Measurements from ENCODE around the gene KRTAP4-6. TPM values are rescaled to one million over a fixed set of nuclear protein-coding genes. Genes with fewer than 3 reads are reported as not detected.
A peak's percentile ranks its signal among the peaks of the same experiment; 100 is the strongest.
"Not testable (repeated sequence)": the region's sequence is repeated elsewhere in the genome, so short reads cannot be mapped to it uniquely, and the experiment has no call there.

KRTAP4-6 gene
- total and polyA plus RNA-seq, 2 of the 13 experiments (the other 11 are each of a cell fraction or from before 2014, with no cell fraction given) = not detected

DNA sequence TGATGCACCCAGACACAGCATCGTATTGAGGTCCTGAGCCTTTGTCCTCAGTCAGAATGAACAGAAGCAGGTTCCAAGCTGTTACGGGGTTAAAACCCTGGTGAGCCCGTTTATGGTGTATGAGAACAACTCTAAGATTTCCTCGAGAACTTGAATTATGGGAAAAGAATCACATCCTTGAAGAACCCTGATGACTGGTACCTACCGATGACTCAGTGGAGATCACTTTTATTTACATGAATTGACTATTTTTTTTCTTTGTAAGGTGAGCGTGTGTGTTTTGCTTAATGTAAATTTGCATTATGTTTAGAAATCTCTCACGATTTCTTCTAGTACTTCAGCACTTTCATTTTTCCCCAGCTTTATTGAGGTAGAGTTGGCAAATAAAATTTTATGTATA lies 23.5 kb upstream of the KRTAP4-6 start (continued):
- no peak for TF ChIP-seq ZNF562 (CRISPR knock-in tag; IDR thresholded peaks at IDR 0.05; ENCODE audit: borderline replicate concordance)
- TF ChIP-seq DBP (CRISPR knock-in tag; IDR thresholded peaks at IDR 0.05; ENCODE audit: not compliant biosample characterization) = no peak
- no peak for TF ChIP-seq KLF6 (CRISPR knock-in tag; IDR thresholded peaks at IDR 0.05)
- TF ChIP-seq ARNTL (CRISPR knock-in tag; IDR thresholded peaks at IDR 0.05) = no peak
- TF ChIP-seq FOXP4 (CRISPR knock-in tag; IDR thresholded peaks at IDR 0.05) = no peak
- TF ChIP-seq ZNF281 (CRISPR knock-in tag; IDR thresholded peaks at IDR 0.05; ENCODE audit: borderline replicate concordance) = no peak
- no peak for TF ChIP-seq TGIF2 (CRISPR knock-in tag; IDR thresholded peaks at IDR 0.05)

- intact Hi-C loops (cut with micrococcal nuclease; ENCODE audit: unreplicated experiment) (no loop called here), in situ Hi-C loops (cut with HindIII; ENCODE audit: extremely low pct_ligation_motif_present, low pct_unique_long_range_greater_than_20kb) (no loop called here)
- Histone ChIP-seq H3K27ac (ENCODE audit: extremely low read length, insufficient read depth, low read length) (no peak within 1 kb of the TSS), H3K4me1 (ENCODE audit: insufficient read depth, low read length) (no peaks in the 10 kb centered on the region), H3K4me2 (ENCODE audit: low read depth, low read length) (no peak within 1 kb of the TSS), H3K36me3 (replicated peaks in 1 of 2; ENCODE audit: control insufficient read depth in 1 of 2, insufficient read depth in 2 of 2, low read length in 2 of 2) (no peaks in the 10 kb centered on the region), H3K4me3 (replicated peaks in 1 of 3; ENCODE audit: insufficient read depth in 1 of 3, low read depth in 2 of 3, low read length in 3 of 3) (no peak within 1 kb of the TSS), H3K9me3 (ENCODE audit: low read length) (no peaks in the 10 kb centered on the region), H2AFZ (ENCODE audit: low read length) (no peak within 1 kb of the TSS), H4K20me1 (ENCODE audit: insufficient read depth, low read length) (no peaks in the 10 kb centered on the region), H3K27me3 (ENCODE audit: control insufficient read depth in 1 of 2, insufficient read depth in 2 of 2, low read length in 2 of 2) (peaks cover 2 to 3% of the 10 kb centered on the region in 2 experiments; a peak in 1 of 5 replicates), H3K9ac (ENCODE audit: insufficient read depth, low read depth, low read length) (no peak within 1 kb of the TSS), H3K79me2 (ENCODE audit: insufficient read depth, low read length) (no peaks in the 10 kb centered on the region)
- FAIRE-seq (no peak), DNase-seq (ENCODE audit: low spot score) (no peak), ATAC-seq (no peak)
- 0% methylated on average over 1 of the region's 1 CpG for WGBS (ENCODE audit: low lambda C conversion rate)
- ChIA-PET POLR2A (no interaction called here), CTCF (ENCODE audit: low intra/inter-chr PET ratio, low total read pairs) (no interaction called here)
- TF ChIP-seq MAFF (IDR thresholded peaks at IDR 0.05; ENCODE audit: low read depth, low read length) (peak; percentile 26; the same call in 1 of the 2 replicates), ELF4 (CRISPR knock-in tag; IDR thresholded peaks at IDR 0.05; ENCODE audit: borderline replicate concordance) (no peak), MAFK (conservative IDR thresholded peaks at IDR 0.05 in 1 of 2, IDR thresholded peaks at IDR 0.05 in 1 of 2; ENCODE audit: low read length in 2 of 2) (peak in 1 of 2 experiments; percentile 21; a peak in 1 of 4 replicates), PHF21A (CRISPR knock-in tag; IDR thresholded peaks at IDR 0.05) (no peak)
- no TSS peak for BruUV-seq (replicated peaks)
Observed at GRCh38 chr17:41160648-41161047, 20.3 kb upstream of the KRTAP4-6 start, which contains the start of gene KRTAP4-4. Gene KRTAP4-4 (minus strand): TSS chr17:41160748. CDS start chr17:41160691, 57 bp downstream.

- H3K79me2 ChIP-seq (ENCODE audit: insufficient read depth, low read length); ATAC-seq; FAIRE-seq; H3K27me3 ChIP-seq (ENCODE audit: control insufficient read depth in 1 of 2, insufficient read depth in 2 of 2, low read length in 2 of 2); H3K4me3 ChIP-seq (replicated peaks in 1 of 3; ENCODE audit: insufficient read depth in 1 of 3, low read depth in 2 of 3, low read length in 3 of 3); H3K4me1 ChIP-seq (ENCODE audit: insufficient read depth, low read length); H3K4me2 ChIP-seq (ENCODE audit: low read depth, low read length); H3K9me3 ChIP-seq (ENCODE audit: low read length); H4K20me1 ChIP-seq (ENCODE audit: insufficient read depth, low read length); H3K27ac ChIP-seq (ENCODE audit: extremely low read length, insufficient read depth, low read length); H2AFZ ChIP-seq (ENCODE audit: low read length); H3K9ac ChIP-seq (ENCODE audit: insufficient read depth, low read depth, low read length); intact Hi-C loops (cut with micrococcal nuclease; ENCODE audit: unreplicated experiment); BruUV-seq (replicated peaks); POLR2A ChIA-PET; in situ Hi-C loops (cut with HindIII; ENCODE audit: extremely low pct_ligation_motif_present, low pct_unique_long_range_greater_than_20kb); CTCF ChIA-PET (ENCODE audit: low intra/inter-chr PET ratio, low total read pairs); DNase-seq (ENCODE audit: low spot score); H3K36me3 ChIP-seq (replicated peaks in 1 of 2; ENCODE audit: control insufficient read depth in 1 of 2, insufficient read depth in 2 of 2, low read length in 2 of 2): not testable (repeated sequence)
- WGBS (ENCODE audit: low lambda C conversion rate) = 0% methylated on average over 1 of the region's 3 CpGs
Observed at GRCh38 chr17:41160190-41160589, 19.8 kb upstream of the KRTAP4-6 start.
